SK-N-SH (cell line): ENCODE measurements around the gene SUCLA2. TPM values are rescaled to one million over a fixed set of nuclear protein-coding genes. Genes with fewer than 3 reads are reported as not detected.

Experiments used
- CTCF ChIA-PET: fragments of 300-600, 350-600 bp; formaldehyde crosslinking; extraction: SDS; loops from one replicate; lab custom pipeline; 2021; lab: Yijun Ruan, JAX
- POLR2A ChIA-PET: fragments of 350-600 bp; sonication (Branson Sonifier 250); formaldehyde crosslinking; extraction: SDS; loops from one replicate; lab custom pipeline; 2020; ENCODE audit warnings: antibody characterized with exemption, inconsistent platforms; lab: Yijun Ruan, JAX
- DNase-seq: peaks from one replicate; pipeline ENCODE4 v3.0.0; 2012
- H2AFZ ChIP-seq: fragments of 200-600 bp; sonication (generic); 2 replicates; pipeline ENCODE4 v1.8.1; 2016; ENCODE audit warnings: antibody characterized with exemption, mild to moderate bottlenecking, low read depth
- H3F3A ChIP-seq: fragments of 200-600 bp; sonication (generic); replicated peaks from 2 replicates; pipeline ENCODE3; 2016; ENCODE audit warnings: antibody characterized with exemption, mild to moderate bottlenecking; ENCODE audit not compliant: insufficient read depth
- H3K27ac ChIP-seq, 2 experiments: fragments of 200-500 bp in 1 of 2; fragments of 200-600 bp in 1 of 2; sonication (Bioruptor generic) in 1 of 2; sonication (generic), shearing (Covaris generic) in 1 of 2; 2 replicates each; pipeline versions ENCODE4 v1.5.1 to v1.6.1; 2014 to 2016; ENCODE audit warnings: low read depth in 2 of 2, inconsistent platforms in 1 of 2, low read length in 1 of 2, mild to moderate bottlenecking in 1 of 2, mixed read lengths in 1 of 2
- H3K27me3 ChIP-seq: fragments of 200-600 bp; sonication (generic), shearing (Covaris generic); 2 replicates; pipeline ENCODE4 v1.6.1; 2016; ENCODE audit warnings: mixed run types; ENCODE audit not compliant: insufficient read depth
- H3K36me3 ChIP-seq, 2 experiments: fragments of 200-500 bp in 1 of 2; fragments of 200-600 bp in 1 of 2; sonication (Bioruptor generic) in 1 of 2; sonication (generic) in 1 of 2; replicated peaks in 1 of 2; 2 replicates each; pipeline versions ENCODE3 to v1.5.1; 2014 to 2016; ENCODE audit warnings: low read length in 1 of 2, mild to moderate bottlenecking in 1 of 2; ENCODE audit not compliant: insufficient read depth in 2 of 2, control insufficient read depth in 1 of 2
- H3K4me1 ChIP-seq, 2 experiments: fragments of 200-500 bp in 1 of 2; fragments of 200-600 bp in 1 of 2; sonication (Bioruptor generic) in 1 of 2; sonication (generic), shearing (Covaris generic) in 1 of 2; 2 replicates each; pipeline versions ENCODE4 v1.5.1 to v1.6.1; 2014 to 2016; ENCODE audit warnings: low read depth in 1 of 2, low read length in 1 of 2, mixed run types in 1 of 2; ENCODE audit not compliant: insufficient read depth in 2 of 2, control insufficient read depth in 1 of 2
- H3K4me2 ChIP-seq: fragments of 200-600 bp; sonication (generic), shearing (Covaris generic); 2 replicates; pipeline ENCODE4 v1.6.1; 2017; ENCODE audit warnings: mixed run types
- H3K4me3 ChIP-seq, 2 experiments: fragments of 200-500 bp in 1 of 2; fragments of 200-600 bp in 1 of 2; sonication (Bioruptor generic) in 1 of 2; sonication (generic), shearing (Covaris generic) in 1 of 2; 2 replicates each; pipeline versions ENCODE4 v1.5.1 to v1.8.1; 2014 to 2016; ENCODE audit warnings: low read depth in 2 of 2, inconsistent platforms in 1 of 2, low read length in 1 of 2, mild to moderate bottlenecking in 1 of 2, mixed read lengths in 1 of 2, moderate library complexity in 1 of 2
- H3K79me2 ChIP-seq: fragments of 200-600 bp; sonication (generic); 2 replicates; pipeline ENCODE4 v1.8.1; 2017; ENCODE audit warnings: mild to moderate bottlenecking; ENCODE audit not compliant: insufficient read depth
- H3K9ac ChIP-seq: fragments of 200-600 bp; sonication (generic); 2 replicates; pipeline ENCODE4 v1.6.1; 2017; ENCODE audit warnings: mixed run types
- H3K9me2 ChIP-seq: fragments of 200-600 bp; sonication (generic); 2 replicates; pipeline ENCODE4 v1.6.1; 2017; ENCODE audit warnings: mixed run types
- H3K9me3 ChIP-seq: fragments of 200-600 bp; sonication (generic); 2 replicates; pipeline ENCODE4 v1.6.1; 2017; ENCODE audit warnings: mixed run types, mild to moderate bottlenecking, moderate library complexity
- H4K20me1 ChIP-seq: fragments of 200-600 bp; sonication (generic); 2 replicates; pipeline ENCODE4 v1.6.1; 2017; ENCODE audit warnings: mild to moderate bottlenecking, mixed run types; ENCODE audit not compliant: insufficient read depth
- CHD2 ChIP-seq: fragments of 150-350 bp; IDR thresholded peaks from 2 replicates; pipeline ENCODE4 v1.6.1; 2018; ENCODE audit warnings: low read length; ENCODE audit not compliant: partially characterized antibody
- ELF1 ChIP-seq: IDR thresholded peaks from 2 replicates; pipeline ENCODE4 v1.4.0; 2012
- EZH2phosphoT487 ChIP-seq: fragments of 200-600 bp; sonication (generic); IDR thresholded peaks from 2 replicates; pipeline ENCODE4 v1.6.1; 2017; ENCODE audit warnings: low read depth, mixed run types, mild to moderate bottlenecking, antibody characterized with exemption, moderate library complexity, borderline replicate concordance
- FOSL2 ChIP-seq: IDR thresholded peaks from 2 replicates; pipeline ENCODE4 v1.4.0; 2012; ENCODE audit warnings: low read depth, mild to moderate bottlenecking, moderate library complexity, borderline replicate concordance
- FOXJ3 ChIP-seq: sonication (generic); formaldehyde crosslinking; IDR thresholded peaks from 2 replicates; pipeline ENCODE4 v1.5.1; 2020; ENCODE audit warnings: mild to moderate bottlenecking, missing genetic modification reagents
- GABPA ChIP-seq: IDR thresholded peaks from 2 replicates; pipeline ENCODE4 v1.4.0; 2012; ENCODE audit warnings: low read depth, mild to moderate bottlenecking
- GATA2 ChIP-seq: sonication (generic); formaldehyde crosslinking; IDR thresholded peaks from 2 replicates; pipeline ENCODE4 v1.5.0; 2020; ENCODE audit warnings: mild to moderate bottlenecking, missing genetic modification reagents
- MEF2A ChIP-seq: IDR thresholded peaks from 2 replicates; pipeline ENCODE4 v1.4.0; 2012; ENCODE audit warnings: low read depth, borderline replicate concordance
- MXI1 ChIP-seq: IDR thresholded peaks from 2 replicates; pipeline ENCODE4 v1.6.1; 2012; ENCODE audit warnings: mild to moderate bottlenecking, low read depth, low read length, improper control_type of control experiment
- NFIC ChIP-seq: IDR thresholded peaks from 2 replicates; pipeline ENCODE4 v1.4.0; 2012; ENCODE audit warnings: borderline replicate concordance
- NRF1 ChIP-seq: IDR thresholded peaks from 2 replicates; pipeline ENCODE4 v1.6.1; 2012; ENCODE audit warnings: low read depth, mild to moderate bottlenecking, low read length
- POLR2AphosphoS5 ChIP-seq: IDR thresholded peaks from 2 replicates; pipeline ENCODE4 v1.6.1; 2012; ENCODE audit warnings: low read depth, low read length
- RCOR1 ChIP-seq: fragments of 150-350 bp; IDR thresholded peaks from 2 replicates; pipeline ENCODE4 v1.6.1; 2017; ENCODE audit warnings: antibody characterized with exemption, low read length
- RFX5 ChIP-seq: IDR thresholded peaks from 2 replicates; pipeline ENCODE4 v1.6.1; 2012; ENCODE audit warnings: mild to moderate bottlenecking, improper control_type of control experiment, low read length
- SIN3A ChIP-seq: IDR thresholded peaks from 2 replicates; pipeline ENCODE4 v1.6.1; 2012; ENCODE audit warnings: low read depth, mild to moderate bottlenecking, low read length, moderate library complexity, borderline replicate concordance
- TAF1 ChIP-seq: IDR thresholded peaks from 2 replicates; pipeline ENCODE4 v1.6.1; 2012; ENCODE audit warnings: low read depth, mild to moderate bottlenecking, low read length, moderate library complexity, borderline replicate concordance
- YY1 ChIP-seq: IDR thresholded peaks from 2 replicates; pipeline ENCODE4 v1.4.0; 2012; ENCODE audit warnings: low read depth, mild to moderate bottlenecking
- WGBS: methylation state at CpG from one replicate; pipeline ENCODE4 v1.1.6; 2017; ENCODE audit warnings: low lambda C conversion rate; 5-methylcytosine and 5-hydroxymethylcytosine counted together
- polyA plus RNA-seq, 3 experiments: library from polyadenylated mRNA; depleted of rRNA; stranded (reverse); fragments of >200 nt; gene quantifications; 2 replicates each; pipeline ENCODE4 v1.2.3, GENCODE V29; 2012
- TF ChIP-seq, protein P1 (sequence below): fragments of 150-350 bp; IDR thresholded peaks from 2 replicates; pipeline ENCODE4 v1.6.1; 2017; ENCODE audit warnings: antibody characterized with exemption, low read length, low read depth, borderline replicate concordance
- TF ChIP-seq, protein P2 (sequence below): fragments of 150-350 bp; IDR thresholded peaks from 2 replicates; pipeline ENCODE4 v1.6.1; 2016; ENCODE audit warnings: mild to moderate bottlenecking, low read depth, low read length
- TF ChIP-seq, protein P3 (sequence below): IDR thresholded peaks from 2 replicates; pipeline ENCODE4 v1.4.0; 2012; ENCODE audit warnings: low read depth, borderline replicate concordance

Gene SUCLA2
- 24.8 and 29.7 TPM in 2 replicates for polyA plus RNA-seq (2012; rRNA removed)
- 37.5 and 48.0 TPM in 2 replicates for polyA plus RNA-seq (2012; cell fraction: cytosol; rRNA removed)
- polyA plus RNA-seq (2012; cell fraction: nucleus; rRNA removed), result 11.6 and 17.8 TPM in 2 replicates

DNA sequence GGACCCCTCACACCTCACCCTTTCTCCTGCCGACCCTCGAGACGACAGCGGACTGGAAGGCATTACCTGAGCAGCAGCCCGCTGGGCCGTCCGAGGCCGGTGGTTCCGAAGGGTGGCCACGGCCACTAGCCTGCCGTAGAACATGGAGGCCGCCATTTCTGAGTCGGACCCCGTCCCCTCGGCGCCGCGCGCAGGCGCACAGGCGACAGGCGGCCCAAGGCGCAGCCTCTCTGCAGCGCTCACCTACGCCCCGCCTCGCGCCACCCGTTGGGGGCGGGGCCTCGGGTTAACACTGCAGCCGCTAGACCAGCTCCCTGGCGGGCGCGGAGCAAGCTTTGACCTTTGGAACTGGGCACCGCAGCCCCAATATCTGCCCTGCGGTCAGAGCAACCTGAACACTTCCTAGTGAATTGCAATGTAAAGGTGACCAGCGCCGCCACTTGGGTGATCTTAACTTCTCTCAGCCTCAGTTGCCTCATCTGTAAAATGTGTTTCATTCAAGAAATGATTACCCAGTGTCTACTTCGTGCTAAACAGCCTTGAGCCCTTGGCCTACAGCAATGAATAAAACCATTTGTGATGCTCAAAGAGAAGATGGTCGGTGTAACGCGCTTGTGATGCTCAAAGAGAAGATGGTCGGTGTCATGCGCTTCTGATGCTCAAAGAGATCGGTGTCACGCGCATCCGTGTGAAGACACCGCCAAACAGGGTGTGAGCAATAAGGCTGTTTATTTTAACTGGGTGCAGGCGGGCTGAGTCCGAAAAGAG, at the start of gene SUCLA2:
SUCLA2 (minus strand) TSS at position 160 of the 768 bp plus-strand sequence; CDS start at position 156, 4 bp downstream.
- no peaks in the 10 kb centered on the region for H3K27me3 ChIP-seq
- H3K4me1 ChIP-seq, result peaks cover 4 to 8% of the 10 kb centered on the region in 2 experiments
- H3K4me2 ChIP-seq, result peak within 1 kb of the TSS; percentile 84
- H4K20me1 ChIP-seq, result no peaks in the 10 kb centered on the region
- H3K36me3 ChIP-seq, result peaks cover 13 to 17% of the 10 kb centered on the region in 2 experiments
- H3F3A ChIP-seq, result no peaks in the 10 kb centered on the region
- POLR2A ChIA-PET, result interaction anchor here (1.0 kb wide), 1 partner anchor 36 kb away, joined by 4 read pairs; the partner anchor contains the start of gene NUDT15
- 27% methylated on average over 33 of the region's 52 CpGs for WGBS
- CTCF ChIA-PET, result interaction anchor here (0.9 to 1.7 kb wide), 2 partner anchors 11 to 36 kb away, joined by 3 to 7 read pairs; partner anchors contain the start of gene NUDT15
- peak within 1 kb of the TSS; percentile 94 to 98 for H3K4me3 ChIP-seq
- peak within 1 kb of the TSS; percentile 87 for H3K9ac ChIP-seq
- TF ChIP-seq POLR2AphosphoS5 (peak; percentile 85), SIN3A (peak; percentile 54; the same call in 1 of the 2 replicates), NRF1 (peak; percentile 95), TAF1 (peak; percentile 54), MXI1 (peak; percentile 68), FOSL2 (no peak), GATA2 (CRISPR knock-in tag) (no peak), MEF2A (no peak), ELF1 (no peak), CHD2 (peak; percentile 28), YY1 (peak; percentile 96), FOXJ3 (CRISPR knock-in tag) (0 out of 2 replicates have a peak, but pooled peaks have one; percentile 28), NFIC (no peak)
- H3K27ac ChIP-seq, result peak within 1 kb of the TSS; percentile 27 to 60; a peak in 2 of 4 replicates
- peak; percentile 99 for DNase-seq
- no peaks in the 10 kb centered on the region for H3K9me2 ChIP-seq
- H3K9me3 ChIP-seq, result no peaks in the 10 kb centered on the region
- H3K79me2 ChIP-seq, result peaks cover 46% of the 10 kb centered on the region
- peak within 1 kb of the TSS; percentile 83 for H2AFZ ChIP-seq

DNA sequence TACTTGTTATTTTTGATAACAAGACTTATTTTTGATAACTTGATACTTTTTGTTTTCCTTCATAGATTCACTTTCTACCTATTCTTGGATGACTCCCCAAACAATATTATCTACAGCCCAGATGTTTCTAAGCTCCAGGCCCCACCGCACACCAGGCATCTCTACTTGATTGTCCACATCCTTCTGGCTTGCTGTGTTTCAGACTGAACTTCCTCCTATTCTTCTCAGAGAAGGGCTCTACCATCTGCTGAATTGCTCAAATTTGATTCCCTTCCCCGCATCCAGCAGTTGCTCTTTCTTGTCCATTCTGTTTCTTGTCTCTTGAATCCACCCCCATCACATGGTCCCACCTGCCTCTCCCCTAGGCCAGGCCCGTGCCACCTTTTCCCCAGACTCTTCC, 49.5 kb upstream of the SUCLA2 start:
- peaks cover 25 to 47% of the 10 kb centered on the region in 2 experiments for H3K36me3 ChIP-seq
- CTCF ChIA-PET, result interaction anchor here (2.7 kb wide), 1 partner anchor 13 kb away, joined by 9 read pairs; the partner anchor contains the start of gene NUDT15

More for the DNA sequence above, 49.5 kb upstream of the SUCLA2 start:
- Histone ChIP-seq H3K9me2 (no peaks in the 10 kb centered on the region), H3K9me3 (no peaks in the 10 kb centered on the region), H3K79me2 (no peaks in the 10 kb centered on the region), H3K27ac (no peak overlapping the region), H4K20me1 (no peaks in the 10 kb centered on the region), H2AFZ (no peak overlapping the region), H3K4me3 (no peak overlapping the region), H3F3A (no peaks in the 10 kb centered on the region), H3K4me1 (no peaks in the 10 kb centered on the region), H3K27me3 (no peaks in the 10 kb centered on the region), H3K9ac (no peak overlapping the region), H3K4me2 (no peak overlapping the region)
- no peak for DNase-seq
- TF ChIP-seq GABPA (no peak), RFX5 (no peak), TAF1 (no peak), FOSL2 (no peak), MXI1 (no peak), RCOR1 (no peak), EZH2phosphoT487 (no peak)
- TF ChIP-seq, protein P1, sequence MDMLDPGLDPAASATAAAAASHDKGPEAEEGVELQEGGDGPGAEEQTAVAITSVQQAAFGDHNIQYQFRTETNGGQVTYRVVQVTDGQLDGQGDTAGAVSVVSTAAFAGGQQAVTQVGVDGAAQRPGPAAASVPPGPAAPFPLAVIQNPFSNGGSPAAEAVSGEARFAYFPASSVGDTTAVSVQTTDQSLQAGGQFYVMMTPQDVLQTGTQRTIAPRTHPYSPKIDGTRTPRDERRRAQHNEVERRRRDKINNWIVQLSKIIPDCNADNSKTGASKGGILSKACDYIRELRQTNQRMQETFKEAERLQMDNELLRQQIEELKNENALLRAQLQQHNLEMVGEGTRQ, result no peak
- TF ChIP-seq, protein P2, sequence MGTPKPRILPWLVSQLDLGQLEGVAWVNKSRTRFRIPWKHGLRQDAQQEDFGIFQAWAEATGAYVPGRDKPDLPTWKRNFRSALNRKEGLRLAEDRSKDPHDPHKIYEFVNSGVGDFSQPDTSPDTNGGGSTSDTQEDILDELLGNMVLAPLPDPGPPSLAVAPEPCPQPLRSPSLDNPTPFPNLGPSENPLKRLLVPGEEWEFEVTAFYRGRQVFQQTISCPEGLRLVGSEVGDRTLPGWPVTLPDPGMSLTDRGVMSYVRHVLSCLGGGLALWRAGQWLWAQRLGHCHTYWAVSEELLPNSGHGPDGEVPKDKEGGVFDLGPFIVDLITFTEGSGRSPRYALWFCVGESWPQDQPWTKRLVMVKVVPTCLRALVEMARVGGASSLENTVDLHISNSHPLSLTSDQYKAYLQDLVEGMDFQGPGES, result no peak
- TF ChIP-seq, protein P3, sequence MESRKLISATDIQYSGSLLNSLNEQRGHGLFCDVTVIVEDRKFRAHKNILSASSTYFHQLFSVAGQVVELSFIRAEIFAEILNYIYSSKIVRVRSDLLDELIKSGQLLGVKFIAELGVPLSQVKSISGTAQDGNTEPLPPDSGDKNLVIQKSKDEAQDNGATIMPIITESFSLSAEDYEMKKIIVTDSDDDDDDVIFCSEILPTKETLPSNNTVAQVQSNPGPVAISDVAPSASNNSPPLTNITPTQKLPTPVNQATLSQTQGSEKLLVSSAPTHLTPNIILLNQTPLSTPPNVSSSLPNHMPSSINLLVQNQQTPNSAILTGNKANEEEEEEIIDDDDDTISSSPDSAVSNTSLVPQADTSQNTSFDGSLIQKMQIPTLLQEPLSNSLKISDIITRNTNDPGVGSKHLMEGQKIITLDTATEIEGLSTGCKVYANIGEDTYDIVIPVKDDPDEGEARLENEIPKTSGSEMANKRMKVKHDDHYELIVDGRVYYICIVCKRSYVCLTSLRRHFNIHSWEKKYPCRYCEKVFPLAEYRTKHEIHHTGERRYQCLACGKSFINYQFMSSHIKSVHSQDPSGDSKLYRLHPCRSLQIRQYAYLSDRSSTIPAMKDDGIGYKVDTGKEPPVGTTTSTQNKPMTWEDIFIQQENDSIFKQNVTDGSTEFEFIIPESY, result no peak
- POLR2A ChIA-PET, result no interaction called here
- 94% methylated on average over 3 of the region's 3 CpGs for WGBS
